ENCODE results near the gene EPHA6.

The EPHA6 gene

DNA sequence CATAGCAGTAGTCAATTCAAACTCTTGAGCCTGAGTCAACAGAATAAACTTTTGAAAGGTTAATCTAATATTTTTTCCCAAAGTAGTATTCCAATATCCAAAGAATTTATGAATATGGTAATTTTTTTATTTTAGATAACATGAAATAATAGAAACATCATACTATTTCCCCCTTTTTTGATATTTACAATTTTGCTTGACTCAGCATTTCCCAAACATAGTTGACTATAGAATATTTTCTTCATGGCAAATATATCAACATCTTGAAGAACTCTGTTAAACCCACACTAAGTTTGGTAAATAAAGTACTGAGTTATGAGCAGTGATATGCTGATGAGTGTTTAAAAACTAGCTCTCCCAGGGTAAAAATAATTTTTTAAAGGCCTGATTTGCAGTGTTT is 570.2 kb downstream of the EPHA6 start:
- no peaks in the 10 kb centered on the region for H3K79me2 ChIP-seq (ENCODE audit: control insufficient read depth, insufficient read depth, low read length)
- H3K4me1 ChIP-seq (ENCODE audit: control insufficient read depth, low read depth, low read length) = no peaks in the 10 kb centered on the region
- no peak overlapping the region for H3K4me2 ChIP-seq (ENCODE audit: low read length)
- no peaks in the 10 kb centered on the region for H3K36me3 ChIP-seq (ENCODE audit: control insufficient read depth, insufficient read depth, low read length)
- no peak overlapping the region for H2BK15ac ChIP-seq (replicated peaks; ENCODE audit: low read depth)
- H3K18ac ChIP-seq (ENCODE audit: low read length) = no peak overlapping the region
- H2BK120ac ChIP-seq (ENCODE audit: low read depth, low read length) = no peak overlapping the region
- H3K79me1 ChIP-seq (ENCODE audit: low read length) = no peaks in the 10 kb centered on the region
- no peak overlapping the region for H3K56ac ChIP-seq (ENCODE audit: low read length)
- no peak overlapping the region for H3K23ac ChIP-seq (ENCODE audit: low read length)
- no peak overlapping the region for H3K27ac ChIP-seq (ENCODE audit: low read depth, low read length)
- H4K8ac ChIP-seq (ENCODE audit: low read depth, low read length) = no peak overlapping the region
- H3K4me3 ChIP-seq (ENCODE audit: low read length) = no peak overlapping the region
- H3K4ac ChIP-seq (ENCODE audit: low read depth, low read length) = no peak overlapping the region
- H4K5ac ChIP-seq (ENCODE audit: low read length) = no peak overlapping the region
- H2BK5ac ChIP-seq (ENCODE audit: low read length) = no peak overlapping the region
- no peak overlapping the region for H2AK5ac ChIP-seq (ENCODE audit: low read length)
- no peaks in the 10 kb centered on the region for H3K27me3 ChIP-seq (ENCODE audit: insufficient read depth, low read length, poor library complexity)
- H3K9ac ChIP-seq (ENCODE audit: low read length) = no peak overlapping the region
- no peak for DNase-seq

GRCh38 chr3:97388774-97389173 is 574.4 kb downstream of the EPHA6 start:
- H2AK5ac ChIP-seq (ENCODE audit: low read length) = no peak overlapping the region
- no peak overlapping the region for H3K4ac ChIP-seq (ENCODE audit: low read depth, low read length)
- H2BK15ac ChIP-seq (replicated peaks; ENCODE audit: low read depth) = no peak overlapping the region
- no peak overlapping the region for H3K23ac ChIP-seq (ENCODE audit: low read length)
- WGBS (ENCODE audit: extremely low coverage, insufficient coverage, low lambda C conversion rate) = no CpG with 5 or more reads among the region's 1 CpG
- DNase-seq = no peak
- H2BK5ac ChIP-seq (ENCODE audit: low read length) = no peak overlapping the region
- no peak overlapping the region for H3K4me3 ChIP-seq (ENCODE audit: low read length)
- no peak overlapping the region for H3K56ac ChIP-seq (ENCODE audit: low read length)
- H2BK120ac ChIP-seq (ENCODE audit: low read depth, low read length) = no peak overlapping the region
- no peaks in the 10 kb centered on the region for H3K27me3 ChIP-seq (ENCODE audit: insufficient read depth, low read length, poor library complexity)
- H3K18ac ChIP-seq (ENCODE audit: low read length) = no peak overlapping the region
- H3K79me2 ChIP-seq (ENCODE audit: control insufficient read depth, insufficient read depth, low read length) = no peaks in the 10 kb centered on the region
- H4K5ac ChIP-seq (ENCODE audit: low read length) = no peak overlapping the region
- H3K4me1 ChIP-seq (ENCODE audit: control insufficient read depth, low read depth, low read length) = no peaks in the 10 kb centered on the region
- no peak overlapping the region for H4K8ac ChIP-seq (ENCODE audit: low read depth, low read length)
- no peak overlapping the region for H3K9ac ChIP-seq (ENCODE audit: low read length)
- H3K79me1 ChIP-seq (ENCODE audit: low read length) = no peaks in the 10 kb centered on the region
- H3K4me2 ChIP-seq (ENCODE audit: low read length) = no peak overlapping the region
- H3K27ac ChIP-seq (ENCODE audit: low read depth, low read length) = no peak overlapping the region
- H3K36me3 ChIP-seq (ENCODE audit: control insufficient read depth, insufficient read depth, low read length) = no peaks in the 10 kb centered on the region

DNA sequence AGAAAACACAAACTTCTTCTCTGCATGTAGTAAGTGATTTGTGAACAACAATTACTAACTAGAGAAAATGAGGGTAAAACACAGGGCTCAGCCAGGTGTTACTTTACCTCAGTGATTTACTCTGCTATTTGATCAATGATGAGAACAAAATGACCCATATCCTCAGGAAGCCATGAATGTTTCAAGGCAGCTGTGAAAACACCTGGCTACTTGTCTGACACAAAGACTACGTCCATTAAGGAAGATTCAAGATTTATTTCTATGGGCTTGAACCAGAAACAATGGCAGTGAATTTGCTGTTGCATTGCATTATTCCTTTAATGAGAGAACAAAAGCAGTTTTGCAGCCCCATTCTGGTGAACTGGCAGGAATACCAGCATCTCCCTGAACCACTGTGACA is 575.5 kb downstream of the EPHA6 start:
- Histone ChIP-seq H3K27ac (ENCODE audit: low read depth, low read length) (no peak overlapping the region), H3K36me3 (ENCODE audit: control insufficient read depth, insufficient read depth, low read length) (no peaks in the 10 kb centered on the region)

GRCh38 chr3:97391167-97391566 is 576.8 kb downstream of the EPHA6 start:
- WGBS (ENCODE audit: extremely low coverage, insufficient coverage, low lambda C conversion rate) = no CpG with 5 or more reads among the region's 3 CpGs
- H3K9ac ChIP-seq (ENCODE audit: low read length) = no peak overlapping the region
- H3K4me2 ChIP-seq (ENCODE audit: low read length) = no peak overlapping the region
- no peaks in the 10 kb centered on the region for H3K79me2 ChIP-seq (ENCODE audit: control insufficient read depth, insufficient read depth, low read length)
- no peaks in the 10 kb centered on the region for H3K36me3 ChIP-seq (ENCODE audit: control insufficient read depth, insufficient read depth, low read length)
- no peaks in the 10 kb centered on the region for H3K4me1 ChIP-seq (ENCODE audit: control insufficient read depth, low read depth, low read length)
- no peak overlapping the region for H3K27ac ChIP-seq (ENCODE audit: low read depth, low read length)
- no peak overlapping the region for H2BK5ac ChIP-seq (ENCODE audit: low read length)
- H3K27me3 ChIP-seq (ENCODE audit: insufficient read depth, low read length, poor library complexity) = no peaks in the 10 kb centered on the region
- H3K4ac ChIP-seq (ENCODE audit: low read depth, low read length) = no peak overlapping the region
- no peaks in the 10 kb centered on the region for H3K79me1 ChIP-seq (ENCODE audit: low read length)
- no peak overlapping the region for H2BK15ac ChIP-seq (replicated peaks; ENCODE audit: low read depth)
- H3K56ac ChIP-seq (ENCODE audit: low read length) = no peak overlapping the region
- H4K5ac ChIP-seq (ENCODE audit: low read length) = no peak overlapping the region
- no peak overlapping the region for H3K23ac ChIP-seq (ENCODE audit: low read length)
- no peak for DNase-seq
- H3K18ac ChIP-seq (ENCODE audit: low read length) = no peak overlapping the region
- H4K8ac ChIP-seq (ENCODE audit: low read depth, low read length) = no peak overlapping the region
- H2AK5ac ChIP-seq (ENCODE audit: low read length) = no peak overlapping the region
- H2BK120ac ChIP-seq (ENCODE audit: low read depth, low read length) = no peak overlapping the region
- H3K4me3 ChIP-seq (ENCODE audit: low read length) = no peak overlapping the region

More for the DNA sequence above, 575.5 kb downstream of the EPHA6 start:
- H3K79me2 ChIP-seq (ENCODE audit: control insufficient read depth, insufficient read depth, low read length) = no peaks in the 10 kb centered on the region
- H3K4ac ChIP-seq (ENCODE audit: low read depth, low read length) = no peak overlapping the region
- no peak overlapping the region for H3K9ac ChIP-seq (ENCODE audit: low read length)
- no peak overlapping the region for H3K56ac ChIP-seq (ENCODE audit: low read length)
- no peak overlapping the region for H4K8ac ChIP-seq (ENCODE audit: low read depth, low read length)
- no peak overlapping the region for H4K5ac ChIP-seq (ENCODE audit: low read length)
- no peak overlapping the region for H2BK5ac ChIP-seq (ENCODE audit: low read length)
- no peaks in the 10 kb centered on the region for H3K79me1 ChIP-seq (ENCODE audit: low read length)
- no peaks in the 10 kb centered on the region for H3K27me3 ChIP-seq (ENCODE audit: insufficient read depth, low read length, poor library complexity)
- no peak overlapping the region for H2AK5ac ChIP-seq (ENCODE audit: low read length)
- no peaks in the 10 kb centered on the region for H3K4me1 ChIP-seq (ENCODE audit: control insufficient read depth, low read depth, low read length)
- no peak overlapping the region for H3K18ac ChIP-seq (ENCODE audit: low read length)
- no CpG with 5 or more reads among the region's 1 CpG for WGBS (ENCODE audit: extremely low coverage, insufficient coverage, low lambda C conversion rate)
- no peak for DNase-seq
- no peak overlapping the region for H3K23ac ChIP-seq (ENCODE audit: low read length)
- no peak overlapping the region for H3K4me3 ChIP-seq (ENCODE audit: low read length)
- H2BK120ac ChIP-seq (ENCODE audit: low read depth, low read length) = no peak overlapping the region
- H3K4me2 ChIP-seq (ENCODE audit: low read length) = no peak overlapping the region
- no peak overlapping the region for H2BK15ac ChIP-seq (replicated peaks; ENCODE audit: low read depth)

GRCh38 chr3:97409612-97410011 is 595.2 kb downstream of the EPHA6 start:
- no peaks in the 10 kb centered on the region for H3K36me3 ChIP-seq (ENCODE audit: control insufficient read depth, insufficient read depth, low read length)
- no peak overlapping the region for H3K23ac ChIP-seq (ENCODE audit: low read length)
- no peaks in the 10 kb centered on the region for H3K79me1 ChIP-seq (ENCODE audit: low read length)
- no peak overlapping the region for H2BK5ac ChIP-seq (ENCODE audit: low read length)
- no peak for DNase-seq
- H3K9ac ChIP-seq (ENCODE audit: low read length) = no peak overlapping the region
- H4K8ac ChIP-seq (ENCODE audit: low read depth, low read length) = no peak overlapping the region
- no peak overlapping the region for H2BK15ac ChIP-seq (replicated peaks; ENCODE audit: low read depth)
- H3K4me3 ChIP-seq (ENCODE audit: low read length) = no peak overlapping the region
- no peak overlapping the region for H3K27ac ChIP-seq (ENCODE audit: low read depth, low read length)
- no peak overlapping the region for H3K4ac ChIP-seq (ENCODE audit: low read depth, low read length)
- H3K56ac ChIP-seq (ENCODE audit: low read length) = no peak overlapping the region
- H3K79me2 ChIP-seq (ENCODE audit: control insufficient read depth, insufficient read depth, low read length) = no peaks in the 10 kb centered on the region
- no peak overlapping the region for H2AK5ac ChIP-seq (ENCODE audit: low read length)
- H2BK120ac ChIP-seq (ENCODE audit: low read depth, low read length) = no peak overlapping the region
- H3K18ac ChIP-seq (ENCODE audit: low read length) = no peak overlapping the region
- no peaks in the 10 kb centered on the region for H3K27me3 ChIP-seq (ENCODE audit: insufficient read depth, low read length, poor library complexity)
- H3K4me2 ChIP-seq (ENCODE audit: low read length) = no peak overlapping the region
- no peak overlapping the region for H4K5ac ChIP-seq (ENCODE audit: low read length)
- H3K4me1 ChIP-seq (ENCODE audit: control insufficient read depth, low read depth, low read length) = no peaks in the 10 kb centered on the region

DNA sequence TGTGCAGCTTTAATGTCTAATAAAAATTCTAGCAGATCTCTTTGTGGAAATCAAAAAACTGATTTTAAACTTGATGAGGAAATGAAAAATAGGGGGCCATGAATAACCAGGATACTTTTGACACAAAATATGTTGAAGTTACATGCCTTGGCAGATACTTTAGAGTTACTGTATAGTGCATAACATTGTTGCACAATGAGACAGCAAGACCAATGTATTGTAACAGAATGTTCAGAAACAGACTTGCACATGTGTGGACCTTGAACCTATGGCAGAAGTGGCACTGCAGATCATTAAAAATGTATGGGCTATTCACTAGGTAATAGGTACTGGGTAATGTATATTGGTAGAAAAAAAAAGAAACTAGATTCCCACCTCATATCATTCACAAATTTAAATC is 607.2 kb downstream of the EPHA6 start:
- Histone ChIP-seq H3K56ac (ENCODE audit: low read length) (no peak overlapping the region), H2AK5ac (ENCODE audit: low read length) (no peak overlapping the region), H3K36me3 (ENCODE audit: control insufficient read depth, insufficient read depth, low read length) (no peaks in the 10 kb centered on the region), H3K79me1 (ENCODE audit: low read length) (no peaks in the 10 kb centered on the region), H3K9ac (ENCODE audit: low read length) (no peak overlapping the region), H2BK120ac (ENCODE audit: low read depth, low read length) (no peak overlapping the region), H2BK5ac (ENCODE audit: low read length) (no peak overlapping the region), H2BK15ac (replicated peaks; ENCODE audit: low read depth) (no peak overlapping the region), H3K4me1 (ENCODE audit: control insufficient read depth, low read depth, low read length) (no peaks in the 10 kb centered on the region), H4K5ac (ENCODE audit: low read length) (no peak overlapping the region), H3K4me3 (ENCODE audit: low read length) (no peak overlapping the region), H3K4ac (ENCODE audit: low read depth, low read length) (no peak overlapping the region), H3K79me2 (ENCODE audit: control insufficient read depth, insufficient read depth, low read length) (no peaks in the 10 kb centered on the region), H3K23ac (ENCODE audit: low read length) (no peak overlapping the region), H4K8ac (ENCODE audit: low read depth, low read length) (no peak overlapping the region), H3K18ac (ENCODE audit: low read length) (no peak overlapping the region), H3K4me2 (ENCODE audit: low read length) (no peak overlapping the region), H3K27me3 (ENCODE audit: insufficient read depth, low read length, poor library complexity) (no peaks in the 10 kb centered on the region), H3K27ac (ENCODE audit: low read depth, low read length) (no peak overlapping the region)
- no peak for DNase-seq
